HCT116 (cell line): ENCODE measurements around the gene ANKRD26. TPM values are rescaled to one million over a fixed set of nuclear protein-coding genes. Genes with fewer than 3 reads are reported as not detected.

Experiments used
- ATAC-seq: fragments of 200-7000 bp; cut with Tn5 transposase; 2 replicates; pipeline ENCODE4 v1.9.1; 2020; ENCODE audit warnings: mild to moderate bottlenecking, moderate library complexity
- BruUV-seq: library from RNA; stranded (reverse); fragments of 400-500 nt; replicated peaks from 2 replicates; lab custom pipeline; 2021; lab: Mats Ljungman, UMichigan
- CTCF ChIA-PET: fragments of 300-600 bp; sonication (Branson Sonifier 250); formaldehyde crosslinking; loops from one replicate; lab custom pipeline; 2021; ENCODE audit warnings: antibody characterized with exemption; lab: Charles Lee
- POLR2A ChIA-PET: fragments of 300-600, 350-600 bp; sonication (Branson Sonifier 250); formaldehyde crosslinking; loops from one replicate; lab custom pipeline; 2021; ENCODE audit warnings: antibody characterized with exemption; lab: Charles Lee
- RAD21 ChIA-PET, 2 experiments: fragments of 300-600 bp; sonication (Branson Sonifier 250); formaldehyde crosslinking; loops; one replicate each; lab custom pipeline; 2023; ENCODE audit warnings: low total read pairs in 2 of 2; ENCODE audit not compliant: uncharacterized antibody in 2 of 2, unreplicated experiment in 2 of 2, low non-redundant PET in 1 of 2; lab: Charles Lee
- DNase-seq: peaks from one replicate; pipeline ENCODE4 v3.0.0-alpha.2; 2010; ENCODE audit warnings: low read depth, low spot score
- H2AFZ ChIP-seq: fragments of 200-600 bp; shearing (Covaris generic), sonication (generic); 2 replicates; pipeline ENCODE4 v1.6.1; 2017; ENCODE audit warnings: low read depth, mixed run types, mixed read lengths, antibody characterized with exemption, low read length; ENCODE audit not compliant: poor library complexity, severe bottlenecking
- H3K27ac ChIP-seq: 2 replicates; pipeline ENCODE4 v1.5.1; 2012; ENCODE audit warnings: low read depth, low read length
- H3K27me3 ChIP-seq: fragments of 200-600 bp; sonication (generic); 2 replicates; pipeline ENCODE4 v1.6.1; 2016; ENCODE audit warnings: mixed run types, low read length, mixed read lengths; ENCODE audit not compliant: insufficient read depth
- H3K36me3 ChIP-seq, 2 experiments: fragments of 200-500 bp in 1 of 2; fragments of 200-600 bp in 1 of 2; sonication (Bioruptor generic) in 1 of 2; sonication (generic) in 1 of 2; 2 replicates each; pipeline versions ENCODE4 v1.5.1 to v1.6.1; 2014 to 2016; ENCODE audit warnings: low read length in 2 of 2, inconsistent platforms in 1 of 2, mixed read lengths in 1 of 2, mixed run types in 1 of 2; ENCODE audit not compliant: insufficient read depth in 2 of 2, control insufficient read depth in 1 of 2
- H3K4me1 ChIP-seq, 2 experiments: fragments of 200-600 bp in 1 of 2; sonication (generic) in 1 of 2; 2 replicates each; pipeline versions ENCODE4 v1.5.1 to v1.6.1; 2012 to 2017; ENCODE audit warnings: low read length in 2 of 2, inconsistent platforms in 1 of 2, mild to moderate bottlenecking in 1 of 2, mixed read lengths in 1 of 2, mixed run types in 1 of 2, moderate library complexity in 1 of 2; ENCODE audit not compliant: insufficient read depth in 2 of 2, control insufficient read depth in 1 of 2
- H3K4me2 ChIP-seq: fragments of 200-600 bp; sonication (generic); 2 replicates; pipeline ENCODE4 v1.6.1; 2017; ENCODE audit warnings: mixed run types, low read length, mixed read lengths
- H3K4me3 ChIP-seq, 2 experiments: fragments of 200-600 bp in 1 of 2; sonication (generic) in 1 of 2; replicated peaks in 1 of 2; 2 replicates each; pipeline ENCODE4 v1.5.1; 2011 to 2016; ENCODE audit warnings: low read length in 2 of 2, control low read depth in 1 of 2, low read depth in 1 of 2, mild to moderate bottlenecking in 1 of 2, mixed read lengths in 1 of 2, mixed run types in 1 of 2
- H3K79me2 ChIP-seq: fragments of 200-600 bp; sonication (generic); 2 replicates; pipeline ENCODE4 v1.6.1; 2017; ENCODE audit warnings: mild to moderate bottlenecking, mixed run types, low read length, moderate library complexity, mixed read lengths; ENCODE audit not compliant: insufficient read depth
- H3K9ac ChIP-seq: fragments of 200-600 bp; sonication (generic); 2 replicates; pipeline ENCODE4 v1.6.1; 2016; ENCODE audit warnings: low read length, mixed read lengths
- H3K9me2 ChIP-seq: fragments of 200-600 bp; sonication (generic), shearing (Covaris generic); 2 replicates; pipeline ENCODE4 v1.6.1; 2017; ENCODE audit warnings: mixed run types, mild to moderate bottlenecking, moderate library complexity; ENCODE audit not compliant: insufficient read depth
- H3K9me3 ChIP-seq, 2 experiments: fragments of 200-500 bp in 1 of 2; fragments of 200-600 bp in 1 of 2; sonication (Bioruptor generic) in 1 of 2; sonication (generic) in 1 of 2; 2 replicates each; pipeline ENCODE4 v1.6.1; 2014 to 2017; ENCODE audit warnings: low read length in 2 of 2, mixed read lengths in 2 of 2, inconsistent platforms in 1 of 2, low read depth in 1 of 2, mild to moderate bottlenecking in 1 of 2, mixed run types in 1 of 2, moderate library complexity in 1 of 2; ENCODE audit not compliant: control insufficient read depth in 1 of 2, insufficient read depth in 1 of 2
- H4K20me1 ChIP-seq: fragments of 200-600 bp; sonication (generic), shearing (Covaris generic); 2 replicates; pipeline ENCODE4 v1.6.1; 2017; ENCODE audit warnings: mixed run types, mild to moderate bottlenecking, moderate library complexity; ENCODE audit not compliant: insufficient read depth
- CEBPB ChIP-seq: IDR thresholded peaks from 2 replicates; pipeline ENCODE4 v1.6.1; 2012; ENCODE audit warnings: low read depth
- ELF1 ChIP-seq: IDR thresholded peaks from 2 replicates; pipeline ENCODE4 v1.6.1; 2012; ENCODE audit warnings: low read depth, borderline replicate concordance
- EZH2phosphoT487 ChIP-seq: fragments of 200-600 bp; IDR thresholded peaks from 2 replicates; pipeline ENCODE4 v1.6.1; 2018; ENCODE audit warnings: antibody characterized with exemption, borderline replicate concordance
- FOSL1 ChIP-seq: IDR thresholded peaks from 2 replicates; pipeline ENCODE4 v1.6.1; 2012; ENCODE audit warnings: low read depth
- JUND ChIP-seq: IDR thresholded peaks from 2 replicates; pipeline ENCODE4 v1.6.1; 2012
- POLR2A ChIP-seq: IDR thresholded peaks from 2 replicates; pipeline ENCODE4 v1.7.0; 2011; ENCODE audit warnings: borderline replicate concordance; ENCODE audit not compliant: insufficient read depth, insufficient read length; ENCODE audit errors: extremely low read depth
- POLR2AphosphoS5 ChIP-seq: IDR thresholded peaks from 2 replicates; pipeline ENCODE4 v1.6.1; 2011; ENCODE audit warnings: mild to moderate bottlenecking, low read depth, low read length, moderate library complexity
- RAD21 ChIP-seq: IDR thresholded peaks from 2 replicates; pipeline ENCODE4 v1.6.1; 2012; ENCODE audit warnings: low read depth, mild to moderate bottlenecking
- SP1 ChIP-seq: IDR thresholded peaks from 2 replicates; pipeline ENCODE4 v1.6.1; 2012; ENCODE audit warnings: low read depth
- TCF7L2 ChIP-seq: IDR thresholded peaks from 2 replicates; pipeline ENCODE4 v1.7.0; 2011; ENCODE audit warnings: borderline replicate concordance, inconsistent platforms; ENCODE audit not compliant: insufficient read depth, insufficient read length; ENCODE audit errors: extremely low read depth
- intact Hi-C: fragments of 100-400 bp; cut with micrococcal nuclease; formaldehyde crosslinking; loops from 2 replicates; pipeline ENCODE4 v1.10.0; 2022
- total RNA-seq: library from RNA; stranded (reverse); gene quantifications from one replicate; pipeline ENCODE4 v1.2.1, GENCODE V29; 2021; ENCODE audit not compliant: unreplicated experiment
- TF ChIP-seq, protein P1 (sequence below): IDR thresholded peaks from 2 replicates; pipeline ENCODE4 v1.6.1; 2012
- TF ChIP-seq, protein P2 (sequence below), 3 experiments: fragments of 200-600 bp in 1 of 3; sonication (generic) in 1 of 3; IDR thresholded peaks in 2 of 3; conservative IDR thresholded peaks in 1 of 3; 2 replicates each; pipeline ENCODE4 v1.5.1; 2012 to 2017; ENCODE audit warnings: low read depth in 2 of 3, low read length in 2 of 3, antibody characterized with exemption in 1 of 3, borderline replicate concordance in 1 of 3, control low read depth in 1 of 3, mild to moderate bottlenecking in 1 of 3, mixed read lengths in 1 of 3, mixed run types in 1 of 3, moderate library complexity in 1 of 3; ENCODE audit not compliant: insufficient read depth in 1 of 3

Gene ANKRD26
- total RNA-seq, 1 experiment from 2014 or later = 5.5 TPM

DNA sequence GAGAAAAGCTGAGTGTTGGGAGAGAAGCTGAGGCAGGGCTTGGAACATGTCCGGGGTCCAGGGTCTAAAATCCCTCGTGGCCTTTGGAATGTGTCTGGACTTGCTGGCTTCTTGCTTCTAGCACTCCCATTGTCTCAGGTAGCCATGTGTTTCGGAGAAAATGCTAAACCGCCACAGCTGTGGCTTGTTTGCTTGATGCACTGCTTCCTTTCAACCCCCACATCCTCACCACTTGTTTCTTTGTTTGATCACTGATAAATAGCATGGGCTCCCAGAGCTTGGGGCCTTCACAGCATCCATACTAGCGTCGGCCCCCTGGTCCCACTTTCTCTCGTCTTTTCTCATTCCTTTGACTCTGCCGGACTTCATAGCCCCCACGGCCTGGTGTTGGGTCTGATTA lies 102.7 kb downstream of the ANKRD26 start:
- H3K36me3 ChIP-seq = no peaks in the 10 kb centered on the region; a peak in 1 of 4 replicates
- CTCF ChIA-PET = no interaction called here
- H3K27ac ChIP-seq = no peak overlapping the region
- RAD21 ChIA-PET = no interaction called here
- intact Hi-C loops = no loop called here
- H2AFZ ChIP-seq = no peak overlapping the region
- no peaks in the 10 kb centered on the region for H4K20me1 ChIP-seq
- TF ChIP-seq RAD21 (no peak), EZH2phosphoT487 (no peak), POLR2A (no peak)
- TF ChIP-seq, protein P1, sequence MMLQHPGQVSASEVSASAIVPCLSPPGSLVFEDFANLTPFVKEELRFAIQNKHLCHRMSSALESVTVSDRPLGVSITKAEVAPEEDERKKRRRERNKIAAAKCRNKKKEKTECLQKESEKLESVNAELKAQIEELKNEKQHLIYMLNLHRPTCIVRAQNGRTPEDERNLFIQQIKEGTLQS = no peak
- TF ChIP-seq, protein P2, sequence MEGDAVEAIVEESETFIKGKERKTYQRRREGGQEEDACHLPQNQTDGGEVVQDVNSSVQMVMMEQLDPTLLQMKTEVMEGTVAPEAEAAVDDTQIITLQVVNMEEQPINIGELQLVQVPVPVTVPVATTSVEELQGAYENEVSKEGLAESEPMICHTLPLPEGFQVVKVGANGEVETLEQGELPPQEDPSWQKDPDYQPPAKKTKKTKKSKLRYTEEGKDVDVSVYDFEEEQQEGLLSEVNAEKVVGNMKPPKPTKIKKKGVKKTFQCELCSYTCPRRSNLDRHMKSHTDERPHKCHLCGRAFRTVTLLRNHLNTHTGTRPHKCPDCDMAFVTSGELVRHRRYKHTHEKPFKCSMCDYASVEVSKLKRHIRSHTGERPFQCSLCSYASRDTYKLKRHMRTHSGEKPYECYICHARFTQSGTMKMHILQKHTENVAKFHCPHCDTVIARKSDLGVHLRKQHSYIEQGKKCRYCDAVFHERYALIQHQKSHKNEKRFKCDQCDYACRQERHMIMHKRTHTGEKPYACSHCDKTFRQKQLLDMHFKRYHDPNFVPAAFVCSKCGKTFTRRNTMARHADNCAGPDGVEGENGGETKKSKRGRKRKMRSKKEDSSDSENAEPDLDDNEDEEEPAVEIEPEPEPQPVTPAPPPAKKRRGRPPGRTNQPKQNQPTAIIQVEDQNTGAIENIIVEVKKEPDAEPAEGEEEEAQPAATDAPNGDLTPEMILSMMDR (IDR thresholded peaks at IDR 0.05 in 2 of 3, conservative IDR thresholded peaks at IDR 0.05 in 1 of 3; ENCODE audit: borderline replicate concordance in 1 of 3, insufficient read depth in 1 of 3, low read depth in 2 of 3, low read length in 2 of 3) = no peak
- H3K4me1 ChIP-seq = no peaks in the 10 kb centered on the region
- POLR2A ChIA-PET = no interaction called here
- H3K9me3 ChIP-seq = no peaks in the 10 kb centered on the region
- H3K9ac ChIP-seq = no peak overlapping the region
- no peaks in the 10 kb centered on the region for H3K27me3 ChIP-seq
- H3K9me2 ChIP-seq = no peaks in the 10 kb centered on the region
- DNase-seq (no peak), ATAC-seq (no peak)
- no TSS peak for BruUV-seq
- no peak overlapping the region for H3K4me2 ChIP-seq
- H3K4me3 ChIP-seq = no peak overlapping the region
- no peaks in the 10 kb centered on the region for H3K79me2 ChIP-seq

DNA sequence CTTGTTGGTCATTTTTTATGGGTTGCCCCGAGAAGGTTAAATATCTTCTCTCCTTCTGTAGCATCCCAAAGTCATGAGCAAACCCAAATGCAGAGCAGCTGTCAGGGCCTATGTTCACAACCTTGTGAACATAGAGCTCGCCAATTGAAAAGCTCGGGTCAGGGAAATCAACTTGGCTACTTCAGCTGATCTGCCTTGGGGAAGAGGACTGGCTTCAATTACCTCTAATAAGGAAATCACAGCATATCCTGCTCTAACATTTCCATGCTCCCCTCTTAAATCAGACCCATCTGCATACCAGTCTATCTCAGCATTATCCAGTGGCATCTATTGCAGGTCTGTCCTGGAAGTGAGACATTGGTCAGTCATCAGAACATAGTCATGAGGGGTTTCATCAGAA lies 105.6 kb downstream of the ANKRD26 start:
- no peak for DNase-seq
- CTCF ChIA-PET = no interaction called here

More for the DNA sequence above, 105.6 kb downstream of the ANKRD26 start:
- Histone ChIP-seq H3K9ac (no peak overlapping the region), H3K4me3 (no peak overlapping the region), H2AFZ (no peak overlapping the region), H3K4me2 (no peak overlapping the region), H3K36me3 (no peaks in the 10 kb centered on the region), H3K4me1 (no peaks in the 10 kb centered on the region), H3K9me3 (no peaks in the 10 kb centered on the region), H3K79me2 (no peaks in the 10 kb centered on the region), H3K9me2 (no peaks in the 10 kb centered on the region), H3K27me3 (no peaks in the 10 kb centered on the region), H3K27ac (no peak overlapping the region), H4K20me1 (no peaks in the 10 kb centered on the region)
- intact Hi-C loops = no loop called here
- no peak for TF ChIP-seq EZH2phosphoT487
- TF ChIP-seq FOSL1 = no peak
- no peak for TF ChIP-seq TCF7L2
- no peak for TF ChIP-seq JUND
- no peak for TF ChIP-seq POLR2AphosphoS5
- no peak for TF ChIP-seq SP1
- TF ChIP-seq, protein P1 = no peak
- TF ChIP-seq CEBPB = no peak
- no peak for TF ChIP-seq POLR2A
- no peak for TF ChIP-seq ELF1
- ATAC-seq = no peak
- RAD21 ChIA-PET = no interaction called here
- no TSS peak for BruUV-seq
- POLR2A ChIA-PET = no interaction called here
